H9 (cell line): Measurements from ENCODE around the gene DMD. TPM values are rescaled to one million over a fixed set of nuclear protein-coding genes. Genes with fewer than 3 reads are reported as not detected.

ENCODE experiments used
- DNase-seq: peaks from one replicate; pipeline ENCODE4 v3.0.0-alpha.2; 2017
- H2AFZ ChIP-seq: one replicate; pipeline ENCODE4 v1.6.1; 2013; ENCODE audit warnings: mild to moderate bottlenecking, low read length, control low read depth, moderate library complexity
- H2AK5ac ChIP-seq: 2 replicates; pipeline ENCODE4 v1.6.1; 2013; ENCODE audit warnings: low read length, control low read depth, mixed read lengths; ENCODE audit not compliant: insufficient read length
- H2BK120ac ChIP-seq: one replicate; pipeline ENCODE4 v1.6.1; 2013; ENCODE audit warnings: low read depth, mild to moderate bottlenecking, low read length, control low read depth, inconsistent platforms; ENCODE audit not compliant: poor library complexity, severe bottlenecking
- H2BK12ac ChIP-seq: 2 replicates; pipeline ENCODE4 v1.6.1; 2013; ENCODE audit warnings: low read length, control low read depth, mixed read lengths, low read depth; ENCODE audit not compliant: insufficient read length
- H2BK15ac ChIP-seq: 2 replicates; pipeline ENCODE4 v1.6.1; 2013; ENCODE audit warnings: low read depth, low read length, control low read depth
- H2BK20ac ChIP-seq: one replicate; pipeline ENCODE4 v1.6.1; 2013; ENCODE audit warnings: low read depth, mild to moderate bottlenecking, low read length, control low read depth, inconsistent platforms; ENCODE audit not compliant: poor library complexity, severe bottlenecking
- H2BK5ac ChIP-seq: 2 replicates; pipeline ENCODE4 v1.6.1; 2013; ENCODE audit warnings: low read length, control low read depth, mixed read lengths; ENCODE audit not compliant: insufficient read length
- H3K14ac ChIP-seq: 2 replicates; pipeline ENCODE4 v1.6.1; 2013; ENCODE audit warnings: low read length, control low read depth; ENCODE audit not compliant: insufficient read depth
- H3K18ac ChIP-seq: 2 replicates; pipeline ENCODE4 v1.6.1; 2013; ENCODE audit warnings: low read depth, mild to moderate bottlenecking, mixed read lengths, low read length, control low read depth; ENCODE audit not compliant: insufficient read length
- H3K23ac ChIP-seq: 2 replicates; pipeline ENCODE4 v1.6.1; 2013; ENCODE audit warnings: low read length, control low read depth, mixed read lengths, low read depth; ENCODE audit not compliant: insufficient read length
- H3K23me2 ChIP-seq: 2 replicates; pipeline ENCODE4 v1.6.1; 2013; ENCODE audit warnings: low read depth, mild to moderate bottlenecking, mixed read lengths, low read length, control low read depth; ENCODE audit not compliant: insufficient read length, poor library complexity, severe bottlenecking
- H3K27ac ChIP-seq: 2 replicates; pipeline ENCODE4 v1.5.1; 2013; ENCODE audit warnings: low read length, control low read depth, mixed read lengths, low read depth; ENCODE audit not compliant: insufficient read length
- H3K27me3 ChIP-seq: 2 replicates; pipeline ENCODE4 v1.6.1; 2013; ENCODE audit warnings: low read length, control low read depth, inconsistent platforms; ENCODE audit not compliant: insufficient read depth
- H3K4ac ChIP-seq: 2 replicates; pipeline ENCODE4 v1.6.1; 2013; ENCODE audit warnings: low read depth, mild to moderate bottlenecking, control low read depth, inconsistent platforms, low read length, moderate library complexity
- H3K4me1 ChIP-seq: 2 replicates; pipeline ENCODE4 v1.6.1; 2013; ENCODE audit warnings: low read length, control low read depth, inconsistent platforms; ENCODE audit not compliant: insufficient read depth
- H3K4me2 ChIP-seq: 2 replicates; pipeline ENCODE4 v1.6.1; 2013; ENCODE audit warnings: low read length, control low read depth, mixed read lengths; ENCODE audit not compliant: insufficient read length, insufficient read depth
- H3K56ac ChIP-seq: 2 replicates; pipeline ENCODE4 v1.6.1; 2013; ENCODE audit warnings: low read depth, mild to moderate bottlenecking, mixed read lengths, low read length, control low read depth; ENCODE audit not compliant: insufficient read length
- H3K79me1 ChIP-seq: 2 replicates; pipeline ENCODE4 v1.6.1; 2013; ENCODE audit warnings: low read depth, mild to moderate bottlenecking, moderate library complexity, low read length, control low read depth, inconsistent platforms; ENCODE audit not compliant: insufficient read depth, poor library complexity, severe bottlenecking
- H3K79me2 ChIP-seq: 2 replicates; pipeline ENCODE4 v1.6.1; 2013; ENCODE audit warnings: low read length, control low read depth, inconsistent platforms; ENCODE audit not compliant: insufficient read depth
- H3K9ac ChIP-seq: 2 replicates; pipeline ENCODE4 v1.6.1; 2013; ENCODE audit warnings: low read length, control low read depth, mixed read lengths; ENCODE audit not compliant: insufficient read length; ENCODE audit errors: extremely low read depth
- H3K9me3 ChIP-seq: one replicate; pipeline ENCODE4 v1.6.1; 2013; ENCODE audit warnings: low read depth, low read length, inconsistent platforms; ENCODE audit not compliant: control insufficient read depth
- H3T11ph ChIP-seq: one replicate; pipeline ENCODE4 v1.6.1; 2013; ENCODE audit warnings: mild to moderate bottlenecking, low read length, control low read depth, inconsistent platforms
- H4K20me1 ChIP-seq: one replicate; pipeline ENCODE4 v1.6.1; 2013; ENCODE audit not compliant: control insufficient read depth, insufficient read length, insufficient read depth
- H4K5ac ChIP-seq: 2 replicates; pipeline ENCODE4 v1.6.1; 2013; ENCODE audit warnings: low read depth, mild to moderate bottlenecking, mixed read lengths, low read length, control low read depth; ENCODE audit not compliant: insufficient read length
- H4K8ac ChIP-seq: replicated peaks from 2 replicates; pipeline ENCODE4 v1.6.1; 2013; ENCODE audit warnings: low read length, control low read depth, mixed read lengths, low read depth; ENCODE audit not compliant: insufficient read length
- H4K91ac ChIP-seq: 2 replicates; pipeline ENCODE4 v1.6.1; 2013; ENCODE audit warnings: low read depth, mild to moderate bottlenecking, moderate library complexity, mixed read lengths, low read length, control low read depth; ENCODE audit not compliant: insufficient read length
- H3K27ac Mint-ChIP-seq, 3 experiments: 2 replicates in 2 of 3; 3 replicates in 1 of 3; pipeline ENCODE4 v1.8.0; 2020 to 2021; ENCODE audit warnings: mixed read lengths in 3 of 3, mild to moderate bottlenecking in 1 of 3, moderate library complexity in 1 of 3
- H3K27me3 Mint-ChIP-seq: 2 replicates; pipeline ENCODE4 v1.8.0; 2021; ENCODE audit warnings: low read depth, mild to moderate bottlenecking, moderate library complexity, mixed read lengths
- H3K36me3 Mint-ChIP-seq, 3 experiments: 2 replicates in 2 of 3; 3 replicates in 1 of 3; pipeline ENCODE4 v1.8.0; 2020 to 2021; ENCODE audit warnings: low read depth in 3 of 3, mixed read lengths in 3 of 3; ENCODE audit not compliant: insufficient read depth in 1 of 3
- H3K4me1 Mint-ChIP-seq, 2 experiments: 2 replicates each; pipeline ENCODE4 v1.8.0; 2020; ENCODE audit warnings: mixed read lengths in 2 of 2
- H3K4me3 Mint-ChIP-seq, 2 experiments: 2 replicates in 1 of 2; 3 replicates in 1 of 2; pipeline ENCODE4 v1.8.0; 2020 to 2021; ENCODE audit warnings: mild to moderate bottlenecking in 2 of 2, mixed read lengths in 2 of 2, moderate library complexity in 1 of 2
- H3K9me3 Mint-ChIP-seq, 2 experiments: 2 replicates in 1 of 2; 3 replicates in 1 of 2; pipeline ENCODE4 v1.8.0; 2020; ENCODE audit warnings: mild to moderate bottlenecking in 2 of 2, mixed read lengths in 2 of 2, moderate library complexity in 1 of 2
- WGBS: extraction: QIAGEN DNeasy Blood & Tissue Kit; methylation state at CpG from one replicate; pipeline ENCODE4 v1.1.7; 2013; ENCODE audit warnings: missing lambda C conversion rate, low lambda C conversion rate, mixed read lengths; ENCODE audit not compliant: insufficient read length; ENCODE audit errors: extremely low coverage; 5-methylcytosine and 5-hydroxymethylcytosine counted together
- total RNA-seq: library from RNA; stranded (reverse); gene quantifications from 2 replicates; pipeline ENCODE4 v1.2.1, GENCODE V29; 2021
- TF ChIP-seq, protein P1 (sequence below): fragments of 200-600 bp; sonication (generic); conservative IDR thresholded peaks from 3 replicates; pipeline ENCODE4 v1.8.0; 2021; ENCODE audit warnings: antibody characterized with exemption, mild to moderate bottlenecking

Gene DMD
- total RNA-seq, 1 experiment from 2014 or later: 3.8 TPM

DNA sequence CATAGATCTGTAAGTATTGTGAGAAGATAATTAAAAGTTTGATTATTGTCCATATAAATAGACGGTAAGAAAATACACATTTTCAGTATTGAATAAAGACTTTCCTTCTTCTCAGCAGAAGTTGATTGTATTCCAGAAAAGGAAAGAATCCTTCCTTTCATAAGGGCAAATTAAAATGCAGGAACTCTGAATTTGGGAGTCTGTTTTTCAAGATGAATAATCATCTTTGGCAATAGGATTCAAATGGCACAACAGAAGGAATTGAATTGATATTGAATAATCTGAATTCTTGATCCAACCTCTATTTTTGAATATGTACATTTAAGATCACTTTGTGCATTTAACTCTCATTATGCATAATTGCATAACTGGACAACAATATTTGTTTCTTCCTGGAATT, 149.3 kb downstream of the DMD start:
- H3K27ac Mint-ChIP-seq: no peak overlapping the region
- H3K23me2 ChIP-seq: no peaks in the 10 kb centered on the region
- H2BK15ac ChIP-seq: no peak overlapping the region
- H3K27me3 Mint-ChIP-seq: no peaks in the 10 kb centered on the region
- no peak overlapping the region for H2BK120ac ChIP-seq
- no peak overlapping the region for H3K14ac ChIP-seq
- H3K4me1 Mint-ChIP-seq: no peaks in the 10 kb centered on the region
- no peak overlapping the region for H4K5ac ChIP-seq
- H3K27me3 ChIP-seq: no peaks in the 10 kb centered on the region
- no peak overlapping the region for H2BK12ac ChIP-seq
- peaks cover 0 to 7% of the 10 kb centered on the region in 2 experiments; a peak in 2 of 5 replicates for H3K9me3 Mint-ChIP-seq
- no peaks in the 10 kb centered on the region for H4K20me1 ChIP-seq
- no CpG with 5 or more reads among the region's 1 CpG for WGBS
- no peaks in the 10 kb centered on the region for H3K79me2 ChIP-seq
- no peak overlapping the region for H2AK5ac ChIP-seq
- H3K9me3 ChIP-seq: no peaks in the 10 kb centered on the region
- no peak overlapping the region for H3T11ph ChIP-seq
- no peak overlapping the region for H3K9ac ChIP-seq
- DNase-seq: no peak
- no peaks in the 10 kb centered on the region for H3K4me1 ChIP-seq
- H3K27ac ChIP-seq: no peak overlapping the region
- TF ChIP-seq, protein P1, sequence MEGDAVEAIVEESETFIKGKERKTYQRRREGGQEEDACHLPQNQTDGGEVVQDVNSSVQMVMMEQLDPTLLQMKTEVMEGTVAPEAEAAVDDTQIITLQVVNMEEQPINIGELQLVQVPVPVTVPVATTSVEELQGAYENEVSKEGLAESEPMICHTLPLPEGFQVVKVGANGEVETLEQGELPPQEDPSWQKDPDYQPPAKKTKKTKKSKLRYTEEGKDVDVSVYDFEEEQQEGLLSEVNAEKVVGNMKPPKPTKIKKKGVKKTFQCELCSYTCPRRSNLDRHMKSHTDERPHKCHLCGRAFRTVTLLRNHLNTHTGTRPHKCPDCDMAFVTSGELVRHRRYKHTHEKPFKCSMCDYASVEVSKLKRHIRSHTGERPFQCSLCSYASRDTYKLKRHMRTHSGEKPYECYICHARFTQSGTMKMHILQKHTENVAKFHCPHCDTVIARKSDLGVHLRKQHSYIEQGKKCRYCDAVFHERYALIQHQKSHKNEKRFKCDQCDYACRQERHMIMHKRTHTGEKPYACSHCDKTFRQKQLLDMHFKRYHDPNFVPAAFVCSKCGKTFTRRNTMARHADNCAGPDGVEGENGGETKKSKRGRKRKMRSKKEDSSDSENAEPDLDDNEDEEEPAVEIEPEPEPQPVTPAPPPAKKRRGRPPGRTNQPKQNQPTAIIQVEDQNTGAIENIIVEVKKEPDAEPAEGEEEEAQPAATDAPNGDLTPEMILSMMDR: no peak
- no peak overlapping the region for H2BK20ac ChIP-seq
- H4K91ac ChIP-seq: no peak overlapping the region
- peaks cover 0 to 1% (median 0%) of the 10 kb centered on the region in 3 experiments; a peak in 1 of 7 replicates for H3K36me3 Mint-ChIP-seq
- H3K4me3 Mint-ChIP-seq: no peak overlapping the region
- no peaks in the 10 kb centered on the region for H3K79me1 ChIP-seq
- H3K18ac ChIP-seq: no peak overlapping the region
- H4K8ac ChIP-seq: no peak overlapping the region
- H3K23ac ChIP-seq: no peak overlapping the region
- no peak overlapping the region for H3K4me2 ChIP-seq
- H3K4ac ChIP-seq: no peak overlapping the region
- no peak overlapping the region for H3K56ac ChIP-seq
- no peak overlapping the region for H2AFZ ChIP-seq
- no peak overlapping the region for H2BK5ac ChIP-seq
